B cell (primary cell): Measurements from ENCODE around the gene MFGE8.

Experiments
- EZH2 ChIP-seq: IDR thresholded peaks from 2 replicates; pipeline ENCODE4 v1.6.1; 2012; ENCODE audit warnings: borderline replicate concordance, low read depth, mild to moderate bottlenecking, moderate library complexity, low read length; ENCODE audit not compliant: insufficient read depth, poor library complexity, severe bottlenecking
- TF ChIP-seq, protein P1 (sequence below): fragments of 200-600 bp; IDR thresholded peaks from one replicate; pipeline ENCODE4 v1.8.0; 2022; ENCODE audit warnings: antibody characterized with exemption, mild to moderate bottlenecking

DNA sequence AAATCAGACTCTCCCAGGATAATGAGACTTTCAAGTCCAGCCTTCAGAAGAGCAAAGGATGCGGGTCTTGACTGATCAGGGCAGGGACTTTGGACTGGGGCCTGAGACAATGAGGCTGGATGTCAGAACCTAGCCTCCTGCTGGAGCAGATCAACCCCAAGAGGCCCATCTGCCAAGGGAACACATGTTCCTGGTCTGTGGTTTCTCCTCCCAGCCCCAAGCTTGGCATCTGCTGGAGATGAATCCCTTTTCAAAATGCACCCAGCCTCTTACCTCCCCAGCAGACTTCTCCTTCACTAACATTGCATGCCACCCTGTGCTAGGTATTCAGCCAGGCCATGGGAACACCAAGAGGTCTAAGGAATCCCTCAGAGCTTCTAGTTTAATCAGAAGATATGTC is 43.7 kb upstream of the MFGE8 start:
- TF ChIP-seq, protein P1, sequence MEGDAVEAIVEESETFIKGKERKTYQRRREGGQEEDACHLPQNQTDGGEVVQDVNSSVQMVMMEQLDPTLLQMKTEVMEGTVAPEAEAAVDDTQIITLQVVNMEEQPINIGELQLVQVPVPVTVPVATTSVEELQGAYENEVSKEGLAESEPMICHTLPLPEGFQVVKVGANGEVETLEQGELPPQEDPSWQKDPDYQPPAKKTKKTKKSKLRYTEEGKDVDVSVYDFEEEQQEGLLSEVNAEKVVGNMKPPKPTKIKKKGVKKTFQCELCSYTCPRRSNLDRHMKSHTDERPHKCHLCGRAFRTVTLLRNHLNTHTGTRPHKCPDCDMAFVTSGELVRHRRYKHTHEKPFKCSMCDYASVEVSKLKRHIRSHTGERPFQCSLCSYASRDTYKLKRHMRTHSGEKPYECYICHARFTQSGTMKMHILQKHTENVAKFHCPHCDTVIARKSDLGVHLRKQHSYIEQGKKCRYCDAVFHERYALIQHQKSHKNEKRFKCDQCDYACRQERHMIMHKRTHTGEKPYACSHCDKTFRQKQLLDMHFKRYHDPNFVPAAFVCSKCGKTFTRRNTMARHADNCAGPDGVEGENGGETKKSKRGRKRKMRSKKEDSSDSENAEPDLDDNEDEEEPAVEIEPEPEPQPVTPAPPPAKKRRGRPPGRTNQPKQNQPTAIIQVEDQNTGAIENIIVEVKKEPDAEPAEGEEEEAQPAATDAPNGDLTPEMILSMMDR: no peak
- TF ChIP-seq EZH2: no peak
